Kidney (tissue), 14 donors: ENCODE results near the gene NT5C2. TPM values are rescaled to one million over a fixed set of nuclear protein-coding genes. Genes with fewer than 3 reads are reported as not detected.

ENCODE experiments used
- DNase-seq, 5 donors: peaks; one replicate each; pipeline ENCODE4 v3.0.0-alpha.2; 2013 to 2020
- FAIRE-seq: peaks from 2 replicates; lab custom pipeline; 2012; peaks lifted over from hg19 to GRCh38; lab: Jason Lieb, UNC
- H3K27ac ChIP-seq, 2 donors: one replicate each; pipeline ENCODE4 v1.7.0; 2013; ENCODE audit warnings: low read depth in 2 of 2, low read length in 2 of 2, inconsistent platforms in 1 of 2
- H3K27me3 ChIP-seq: one replicate; pipeline ENCODE4 v1.7.1; 2013; ENCODE audit warnings: low read length, inconsistent platforms; ENCODE audit not compliant: control insufficient read depth, insufficient read depth
- H3K36me3 ChIP-seq, 3 donors: one replicate each; pipeline versions ENCODE4 v1.7.0 to v1.7.1; 2013; ENCODE audit warnings: low read length in 3 of 3, control low read depth in 1 of 3, inconsistent platforms in 1 of 3; ENCODE audit not compliant: insufficient read depth in 3 of 3, control insufficient read depth in 2 of 3
- H3K4me1 ChIP-seq, 3 donors: one replicate each; pipeline versions ENCODE4 v1.7.0 to v1.7.1; 2013; ENCODE audit warnings: low read length in 3 of 3, inconsistent platforms in 1 of 3, low read depth in 1 of 3; ENCODE audit not compliant: control insufficient read depth in 2 of 3, insufficient read depth in 2 of 3
- H3K4me3 ChIP-seq, 3 donors: one replicate each; pipeline versions ENCODE4 v1.7.0 to v1.8.1; 2013; ENCODE audit warnings: low read length in 3 of 3, control low read depth in 1 of 3, inconsistent platforms in 1 of 3
- H3K9ac ChIP-seq, 3 donors: one replicate each; pipeline versions ENCODE4 v1.7.0 to v1.7.1; 2013; ENCODE audit warnings: low read length in 3 of 3, control low read depth in 1 of 3, inconsistent platforms in 1 of 3
- H3K9me3 ChIP-seq, 3 donors: one replicate each; pipeline versions ENCODE4 v1.7.0 to v1.7.1; 2013; ENCODE audit warnings: low read length in 3 of 3, control low read depth in 1 of 3, inconsistent platforms in 1 of 3; ENCODE audit not compliant: control insufficient read depth in 2 of 3, insufficient read depth in 1 of 3
- intact Hi-C: fragments of 100-400 bp; cut with DNase I; formaldehyde crosslinking; loops from one replicate; pipeline ENCODE4 v1.11.1; 2022
- polyA plus RNA-seq: library from polyadenylated mRNA; stranded (reverse); fragments of 350-450 nt; fragmentation: Illumina TruSeq; extraction: RNeasy Lipid Tissue Mini Kit (QIAGEN cat#74804); gene quantifications from one replicate; pipeline ENCODE4 v1.2.3, GENCODE V29; 2014; ENCODE audit warnings: low read depth, low replicate concordance; ENCODE audit not compliant: insufficient read depth
- total RNA-seq: library from RNA; stranded (reverse); fragmentation: NEBNext Ultra II Directional; extraction: Animal tissue kit (Norgen Biotek cat#: 25700); gene quantifications from one replicate; pipeline ENCODE4 v1.2.1, GENCODE V29; 2021
- TF ChIP-seq, protein P1 (sequence below): IDR thresholded peaks from 3 replicates; pipeline ENCODE4 v1.5.1; 2012; ENCODE audit warnings: mild to moderate bottlenecking, moderate library complexity, borderline replicate concordance; ENCODE audit not compliant: insufficient read depth; ENCODE audit errors: extremely low read depth
- donor health status: control.
- donor health status: control.
- donor health status: control.
- donor health status: control.
- donor health status: control.
- donor health status: DM: yes; HTN: yes; CAD: no.
- donor health status: Normal renal cell carcinoma (clear cell type).

NT5C2 gene
- total and polyA plus RNA-seq, 2 donors from 2014 or later, result 30.9 to 91.7 TPM

DNA sequence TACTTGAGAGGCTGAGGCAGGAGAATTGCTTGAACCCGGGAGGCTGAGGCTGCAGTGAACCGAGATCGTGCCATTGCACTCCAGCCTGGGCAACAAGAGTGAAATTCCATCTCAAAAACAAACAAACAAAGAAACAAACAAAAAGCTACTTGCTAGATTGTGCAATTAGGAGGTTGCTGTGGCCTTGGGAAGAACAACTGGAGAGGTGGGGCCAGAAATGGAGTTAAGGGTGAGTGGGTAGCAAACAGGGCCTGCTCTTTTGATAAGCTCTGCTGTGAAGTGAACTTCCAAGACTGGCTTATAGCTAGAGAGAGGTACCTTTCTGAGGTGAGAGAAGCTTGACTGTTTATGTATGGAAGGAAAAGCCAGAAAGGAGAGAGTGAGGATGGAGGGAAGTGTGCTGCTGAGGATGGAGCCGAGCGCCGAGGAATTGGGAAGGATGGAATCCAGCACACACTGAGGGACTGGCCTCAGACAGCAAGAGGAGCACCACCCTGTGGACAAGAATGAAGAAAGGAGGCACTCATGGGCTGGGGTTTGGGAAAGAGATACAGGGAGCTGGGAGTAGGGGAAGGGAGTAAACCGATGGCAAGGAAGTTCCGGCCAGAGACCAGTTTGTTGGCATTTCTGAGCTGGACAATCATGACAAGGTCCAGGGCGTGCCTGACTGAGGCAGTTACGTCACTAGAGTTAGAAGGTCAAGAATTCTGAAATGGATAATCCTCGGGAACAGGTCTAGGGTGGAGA is 45.6 kb upstream of the NT5C2 start:
- TF ChIP-seq, protein P1, sequence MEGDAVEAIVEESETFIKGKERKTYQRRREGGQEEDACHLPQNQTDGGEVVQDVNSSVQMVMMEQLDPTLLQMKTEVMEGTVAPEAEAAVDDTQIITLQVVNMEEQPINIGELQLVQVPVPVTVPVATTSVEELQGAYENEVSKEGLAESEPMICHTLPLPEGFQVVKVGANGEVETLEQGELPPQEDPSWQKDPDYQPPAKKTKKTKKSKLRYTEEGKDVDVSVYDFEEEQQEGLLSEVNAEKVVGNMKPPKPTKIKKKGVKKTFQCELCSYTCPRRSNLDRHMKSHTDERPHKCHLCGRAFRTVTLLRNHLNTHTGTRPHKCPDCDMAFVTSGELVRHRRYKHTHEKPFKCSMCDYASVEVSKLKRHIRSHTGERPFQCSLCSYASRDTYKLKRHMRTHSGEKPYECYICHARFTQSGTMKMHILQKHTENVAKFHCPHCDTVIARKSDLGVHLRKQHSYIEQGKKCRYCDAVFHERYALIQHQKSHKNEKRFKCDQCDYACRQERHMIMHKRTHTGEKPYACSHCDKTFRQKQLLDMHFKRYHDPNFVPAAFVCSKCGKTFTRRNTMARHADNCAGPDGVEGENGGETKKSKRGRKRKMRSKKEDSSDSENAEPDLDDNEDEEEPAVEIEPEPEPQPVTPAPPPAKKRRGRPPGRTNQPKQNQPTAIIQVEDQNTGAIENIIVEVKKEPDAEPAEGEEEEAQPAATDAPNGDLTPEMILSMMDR, result no peak
- FAIRE-seq, result no peak
- peak overlapping the region in 1 of 3 donors; percentile 34 for H3K9ac ChIP-seq

GRCh38 chr10:103235775-103236174 is 42.7 kb upstream of the NT5C2 start:
- H3K9ac ChIP-seq, result no peak overlapping the region
- H3K4me1 ChIP-seq, result peaks cover 0 to 13% (median 11%) of the 10 kb centered on the region in 3 donors
- DNase-seq, result no peak
- no peak overlapping the region for H3K4me3 ChIP-seq
- intact Hi-C loops, result no loop called here
- no peaks in the 10 kb centered on the region for H3K9me3 ChIP-seq
- no peak for FAIRE-seq
- no peaks in the 10 kb centered on the region for H3K27me3 ChIP-seq
- no peaks in the 10 kb centered on the region for H3K36me3 ChIP-seq
- H3K27ac ChIP-seq, result no peak overlapping the region
- TF ChIP-seq, protein P1, result no peak

More for the DNA sequence above, 45.6 kb upstream of the NT5C2 start:
- H3K9me3 ChIP-seq, result no peaks in the 10 kb centered on the region
- intact Hi-C loops, result no loop called here
- H3K27ac ChIP-seq, result peak overlapping the region; percentile 1 to 60
- no peak overlapping the region for H3K4me3 ChIP-seq
- DNase-seq, result peak in 3 of 5 donors; percentile 10 to 67 (median 51)
- H3K36me3 ChIP-seq, result no peaks in the 10 kb centered on the region
- H3K4me1 ChIP-seq, result peaks cover 0 to 13% (median 12%) of the 10 kb centered on the region in 3 donors
- H3K27me3 ChIP-seq, result no peaks in the 10 kb centered on the region

GRCh38 chr10:103232772-103233488 is 39.9 kb upstream of the NT5C2 start:
- H3K4me1 ChIP-seq, result peaks cover 0 to 10% (median 4%) of the 10 kb centered on the region in 3 donors
- TF ChIP-seq, protein P1, result no peak
- H3K36me3 ChIP-seq, result no peaks in the 10 kb centered on the region
- DNase-seq, result no peak
- no peak overlapping the region for H3K9ac ChIP-seq
- H3K27ac ChIP-seq, result no peak overlapping the region
- no peaks in the 10 kb centered on the region for H3K9me3 ChIP-seq
- FAIRE-seq, result no peak
- intact Hi-C loops, result no loop called here
- no peak overlapping the region for H3K4me3 ChIP-seq
- H3K27me3 ChIP-seq, result no peaks in the 10 kb centered on the region
